Colonic mucosa (tissue), 4 donors: Measurements from ENCODE around the gene ADNP. TPM values are rescaled to one million over a fixed set of nuclear protein-coding genes. Genes with fewer than 3 reads are reported as not detected.
A peak's percentile ranks its signal among the peaks of the same experiment; 100 is the strongest.

Experiments
- DNase-seq: peaks from one replicate; pipeline ENCODE4 v3.0.0-alpha.2; 2020
- H3K27ac ChIP-seq: fragments of 200-600 bp; one replicate; pipeline ENCODE4 v1.8.0; 2021
- H3K27me3 ChIP-seq: fragments of 200-600 bp; one replicate; pipeline ENCODE4 v1.8.0; 2021
- H3K36me3 ChIP-seq: fragments of 200-600 bp; one replicate; pipeline ENCODE4 v1.8.0; 2021
- H3K4me1 ChIP-seq: fragments of 200-600 bp; one replicate; pipeline ENCODE4 v1.8.0; 2021; ENCODE audit warnings: mild to moderate bottlenecking
- H3K4me3 ChIP-seq: fragments of 200-600 bp; one replicate; pipeline ENCODE4 v1.8.0; 2021
- H3K9ac ChIP-seq, 2 donors: one replicate each; pipeline ENCODE4 v1.7.0; 2013; ENCODE audit warnings: control low read depth in 2 of 2, low read depth in 2 of 2, low read length in 2 of 2
- H3K9me3 ChIP-seq: fragments of 200-600 bp; one replicate; pipeline ENCODE4 v1.8.0; 2021
- CTCF ChIP-seq: fragments of 200-600 bp; IDR thresholded peaks from one replicate; pipeline ENCODE4 v1.8.0; 2022; ENCODE audit warnings: antibody characterized with exemption, mild to moderate bottlenecking
- intact Hi-C: fragments of 100-400 bp; cut with DNase I; formaldehyde crosslinking; loops from one replicate; pipeline ENCODE4 v1.14.1; 2022
- total RNA-seq, 2 donors: library from RNA; stranded (reverse); fragmentation: NEBNext Ultra II Directional in 1 of 2; extraction: Animal tissue kit (Norgen Biotek cat#: 25700) in 1 of 2; gene quantifications; one replicate each; pipeline ENCODE4 v1.2.1, GENCODE V29; 2021
- donor health status: healthy.
- donor health status: DM: no; HTN: no; CAD: no.
- donor health status: DM: no; HTN: no; CAD: no.

The ADNP gene
- total RNA-seq, 2 donors from 2014 or later: 46.8 to 54.0 TPM

GRCh38 chr20:50958615-50959542 is 27.6 kb upstream of the ADNP start, which contains the start of gene MOCS3:
TSS of gene MOCS3 (plus strand) at chr20:50958818. CDS start at chr20:50958843, 25 bp downstream.
- Histone ChIP-seq H3K4me1 (peaks cover 15% of the 10 kb centered on the region), H3K27ac (peak within 1 kb of the TSS; percentile 63)
- intact Hi-C loops: no loop called here

GRCh38 chr20:50957798-50958614 is 26.8 kb upstream of the ADNP start, which contains the start of gene DPM1:
TSS of gene DPM1 (minus strand) at chr20:50958532. CDS start at chr20:50958523, 9 bp downstream.
- no peaks in the 10 kb centered on the region for H3K27me3 ChIP-seq
- H3K4me1 ChIP-seq: peaks cover 15% of the 10 kb centered on the region
- intact Hi-C loops: no loop called here
- peaks cover 8% of the 10 kb centered on the region for H3K36me3 ChIP-seq
- peak; percentile 91 for DNase-seq
- H3K4me3 ChIP-seq: peak within 1 kb of the TSS; percentile 97
- no peaks in the 10 kb centered on the region for H3K9me3 ChIP-seq
- H3K9ac ChIP-seq: peak within 1 kb of the TSS; percentile 88 to 94
- no peak for TF ChIP-seq CTCF
- peak within 1 kb of the TSS; percentile 63 for H3K27ac ChIP-seq

More at GRCh38 chr20:50958615-50959542, 27.6 kb upstream of the ADNP start, which contains the start of gene MOCS3:
- peak; percentile 88 for DNase-seq
- H3K9me3 ChIP-seq: no peaks in the 10 kb centered on the region
- H3K27me3 ChIP-seq: no peaks in the 10 kb centered on the region
- peak within 1 kb of the TSS; percentile 97 for H3K4me3 ChIP-seq
- peak within 1 kb of the TSS; percentile 88 to 94 for H3K9ac ChIP-seq
- H3K36me3 ChIP-seq: peaks cover 2% of the 10 kb centered on the region
- no peak for TF ChIP-seq CTCF

- DNase-seq: no peak
- H3K9ac ChIP-seq: peak overlapping the region; percentile 35 to 82
- H3K9me3 ChIP-seq: no peaks in the 10 kb centered on the region
- H3K36me3 ChIP-seq: peaks cover 8% of the 10 kb centered on the region
- intact Hi-C loops: no loop called here
- H3K4me1 ChIP-seq: peaks cover 15% of the 10 kb centered on the region
- TF ChIP-seq CTCF: no peak
- no peaks in the 10 kb centered on the region for H3K27me3 ChIP-seq
- H3K4me3 ChIP-seq: peak overlapping the region; percentile 97
- H3K27ac ChIP-seq: no peak overlapping the region
Observed at GRCh38 chr20:50957276-50957675, 26.0 kb upstream of the ADNP start.

- Histone ChIP-seq H3K9ac (no peak overlapping the region), H3K9me3 (no peaks in the 10 kb centered on the region), H3K36me3 (peaks cover 13% of the 10 kb centered on the region), H3K4me3 (no peak overlapping the region), H3K27ac (no peak overlapping the region), H3K4me1 (peaks cover 8% of the 10 kb centered on the region), H3K27me3 (no peaks in the 10 kb centered on the region)
- intact Hi-C loops: no loop called here
- no peak for TF ChIP-seq CTCF
- no peak for DNase-seq
Observed at GRCh38 chr20:50953821-50954220, 22.6 kb upstream of the ADNP start.

GRCh38 chr20:50953196-50953595 is 22.0 kb upstream of the ADNP start:
- Histone ChIP-seq H3K27me3 (no peaks in the 10 kb centered on the region), H3K4me3 (no peak overlapping the region), H3K27ac (no peak overlapping the region), H3K4me1 (peaks cover 8% of the 10 kb centered on the region), H3K36me3 (peaks cover 13% of the 10 kb centered on the region), H3K9me3 (no peaks in the 10 kb centered on the region), H3K9ac (no peak overlapping the region)
- no peak for TF ChIP-seq CTCF
- no peak for DNase-seq
- intact Hi-C loops: no loop called here
